Body of pancreas (tissue), 4 donors: ENCODE results near the gene VSIG2.

Source experiments
- CTCF ChIP-seq, 7 experiments: fragments of 450-650 bp in 4 of 7; fragments of 200-600 bp in 3 of 7; sonication (generic) in 3 of 7; IDR thresholded peaks; one replicate each; pipeline ENCODE4 v1.5.1; 2016 to 2019; ENCODE audit warnings: antibody characterized with exemption in 7 of 7
- POLR2A ChIP-seq, 3 donors: fragments of 450-650 bp; IDR thresholded peaks; one replicate each; pipeline ENCODE4 v1.6.1; 2016; ENCODE audit warnings: antibody characterized with exemption in 3 of 3, mild to moderate bottlenecking in 2 of 3

GRCh38 chr11:124769806-124770774, 18.0 kb upstream of the VSIG2 start:
- no peak for TF ChIP-seq CTCF (IDR thresholded peaks at IDR 0.05)
- no peak for TF ChIP-seq POLR2A (IDR thresholded peaks at IDR 0.05)
